OCI-LY1 (cell line): ENCODE results near the gene ABRAXAS1.
"Not testable (repeated sequence)": the region's sequence is repeated elsewhere in the genome, so short reads cannot be mapped to it uniquely, and the experiment has no call there.

Experiments used
- H2AFZ ChIP-seq: fragments of 200-600 bp; sonication (generic), shearing (Covaris generic); 2 replicates; pipeline ENCODE4 v1.6.0; 2014; ENCODE audit warnings: antibody characterized with exemption, mild to moderate bottlenecking, low read length
- H3F3A ChIP-seq: fragments of 200-600 bp; sonication (generic), shearing (Covaris generic); 2 replicates; pipeline ENCODE4 v1.6.0; 2014; ENCODE audit warnings: mild to moderate bottlenecking, antibody characterized with exemption, low read length, moderate library complexity; ENCODE audit not compliant: insufficient read depth
- H3K27ac ChIP-seq: fragments of 200-600 bp; sonication (generic); 2 replicates; pipeline ENCODE4 v1.5.1; 2014; ENCODE audit warnings: low read length, mixed run types, mild to moderate bottlenecking, low read depth; ENCODE audit not compliant: poor library complexity, severe bottlenecking
- H3K27me3 ChIP-seq: fragments of 200-600 bp; sonication (generic); 2 replicates; pipeline ENCODE4 v1.6.0; 2014; ENCODE audit warnings: antibody characterized with exemption, mild to moderate bottlenecking, low read length, moderate library complexity; ENCODE audit not compliant: insufficient read depth
- H3K36me3 ChIP-seq: fragments of 200-600 bp; sonication (generic); 2 replicates; pipeline ENCODE4 v1.6.1; 2014; ENCODE audit warnings: mild to moderate bottlenecking, antibody characterized with exemption, low read length, moderate library complexity, mixed read lengths; ENCODE audit not compliant: insufficient read depth
- H3K4me1 ChIP-seq: fragments of 200-600 bp; sonication (generic); 2 replicates; pipeline ENCODE4 v1.5.1; 2014; ENCODE audit warnings: mild to moderate bottlenecking, low read length, moderate library complexity; ENCODE audit not compliant: insufficient read depth, severe bottlenecking
- H3K4me2 ChIP-seq: fragments of 200-600 bp; sonication (generic), shearing (Covaris generic); 2 replicates; pipeline ENCODE4 v1.6.1; 2014; ENCODE audit warnings: low read length
- H3K4me3 ChIP-seq: fragments of 200-600 bp; sonication (generic); 2 replicates; pipeline ENCODE4 v1.5.1; 2014; ENCODE audit warnings: low read length, low read depth, mild to moderate bottlenecking, mixed read lengths; ENCODE audit not compliant: poor library complexity, severe bottlenecking
- H3K79me2 ChIP-seq: fragments of 200-600 bp; shearing (Covaris generic); 2 replicates; pipeline ENCODE4 v1.6.1; 2016; ENCODE audit warnings: mixed run types, low read length, mixed read lengths; ENCODE audit not compliant: insufficient read depth
- H3K9ac ChIP-seq: fragments of 200-600 bp; sonication (generic), shearing (Covaris generic); 2 replicates; pipeline ENCODE4 v1.6.1; 2014; ENCODE audit warnings: mild to moderate bottlenecking, low read length, mixed read lengths
- H3K9me2 ChIP-seq: fragments of 200-600 bp; sonication (generic), shearing (Covaris generic); 2 replicates; pipeline ENCODE4 v1.6.1; 2014; ENCODE audit warnings: low read depth, mild to moderate bottlenecking, low read length, mixed read lengths
- H3K9me3 ChIP-seq: fragments of 200-600 bp; shearing (Covaris generic); 2 replicates; pipeline ENCODE4 v1.6.1; 2014; ENCODE audit warnings: low read length, mixed read lengths
- H4K20me1 ChIP-seq: fragments of 200-600 bp; sonication (generic), shearing (Covaris generic); 2 replicates; pipeline ENCODE4 v1.6.0; 2016; ENCODE audit warnings: mild to moderate bottlenecking, low read length; ENCODE audit not compliant: insufficient read depth
- CTCF ChIP-seq: fragments of 200-600 bp; sonication (generic), shearing (Covaris generic); IDR thresholded peaks from 2 replicates; pipeline ENCODE4 v1.5.1; 2017; ENCODE audit warnings: mild to moderate bottlenecking, antibody characterized with exemption, low read length, moderate library complexity, mixed read lengths
- EZH2 ChIP-seq: fragments of 200-600 bp; sonication (generic), shearing (Covaris generic); IDR thresholded peaks from 2 replicates; pipeline ENCODE4 v1.8.0; 2017; ENCODE audit warnings: borderline replicate concordance, mixed run types, mild to moderate bottlenecking, antibody characterized with exemption, low read length, moderate library complexity, mixed read lengths

ABRAXAS1 gene

GRCh38 chr4:83498187-83498586 lies 13.3 kb upstream of the ABRAXAS1 start:
- H3K4me3 ChIP-seq, result no peak overlapping the region
- no peaks in the 10 kb centered on the region for H3K27me3 ChIP-seq
- H4K20me1 ChIP-seq, result no peaks in the 10 kb centered on the region
- no peaks in the 10 kb centered on the region for H3F3A ChIP-seq
- H3K79me2 ChIP-seq, result no peaks in the 10 kb centered on the region
- H3K4me2 ChIP-seq, result no peak overlapping the region
- H3K27ac ChIP-seq, result no peak overlapping the region
- no peaks in the 10 kb centered on the region for H3K9me2 ChIP-seq
- no peak overlapping the region for H2AFZ ChIP-seq
- no peaks in the 10 kb centered on the region for H3K4me1 ChIP-seq
- H3K9ac ChIP-seq, result no peak overlapping the region
- TF ChIP-seq CTCF (no peak), EZH2 (no peak)
- no peaks in the 10 kb centered on the region for H3K9me3 ChIP-seq
- no peaks in the 10 kb centered on the region for H3K36me3 ChIP-seq

- H2AFZ ChIP-seq, H3K9me3 ChIP-seq, H3F3A ChIP-seq, H3K4me3 ChIP-seq, H3K27ac ChIP-seq, H3K79me2 ChIP-seq, H3K4me2 ChIP-seq, H3K27me3 ChIP-seq, H3K9ac ChIP-seq, H3K4me1 ChIP-seq, H3K36me3 ChIP-seq, H4K20me1 ChIP-seq, H3K9me2 ChIP-seq: not testable (repeated sequence)
These were observed 11.4 kb upstream of the ABRAXAS1 start for GRCh38 chr4:83496085-83496917.

- no peak overlapping the region for H3K4me2 ChIP-seq
- no peaks in the 10 kb centered on the region for H3K9me2 ChIP-seq
- H3K36me3 ChIP-seq, result no peaks in the 10 kb centered on the region
- H3K4me3 ChIP-seq, result no peak overlapping the region
- no peaks in the 10 kb centered on the region for H3K9me3 ChIP-seq
- TF ChIP-seq CTCF, result peak; percentile 92
- TF ChIP-seq EZH2, result no peak
- H3F3A ChIP-seq, result 0 out of 2 replicates have a peak, but pooled peaks cover 3% of the 10 kb centered on the region
- H2AFZ ChIP-seq, result no peak overlapping the region
- H4K20me1 ChIP-seq, result no peaks in the 10 kb centered on the region
- no peak overlapping the region for H3K9ac ChIP-seq
- H3K4me1 ChIP-seq, result no peaks in the 10 kb centered on the region
- no peak overlapping the region for H3K27ac ChIP-seq
- no peaks in the 10 kb centered on the region for H3K27me3 ChIP-seq
- H3K79me2 ChIP-seq, result no peaks in the 10 kb centered on the region
These were observed 6.1 kb upstream of the ABRAXAS1 start for GRCh38 chr4:83490876-83491450.
